Nephron progenitor cell (in vitro differentiated cells): Measurements from ENCODE around the gene NLRC3.

Experiments used
- DNase-seq: peaks from one replicate; pipeline ENCODE4 v3.0.0; 2021
- H3K27ac Mint-ChIP-seq: 2 replicates; pipeline ENCODE4 v1.8.0; 2021; ENCODE audit warnings: mild to moderate bottlenecking, moderate library complexity, mixed read lengths
- H3K27me3 Mint-ChIP-seq: 2 replicates; pipeline ENCODE4 v1.8.0; 2021; ENCODE audit warnings: mild to moderate bottlenecking, low read depth, mixed read lengths; ENCODE audit not compliant: poor library complexity
- H3K36me3 Mint-ChIP-seq: 2 replicates; pipeline ENCODE4 v1.8.0; 2021; ENCODE audit warnings: low read depth, mixed read lengths
- H3K4me1 Mint-ChIP-seq: 2 replicates; pipeline ENCODE4 v1.8.0; 2021; ENCODE audit warnings: mixed read lengths
- H3K4me3 Mint-ChIP-seq: 2 replicates; pipeline ENCODE4 v1.8.0; 2021; ENCODE audit warnings: mild to moderate bottlenecking, moderate library complexity, mixed read lengths
- H3K9me3 Mint-ChIP-seq: 2 replicates; pipeline ENCODE4 v1.8.0; 2021; ENCODE audit warnings: mild to moderate bottlenecking, moderate library complexity, mixed read lengths
- CTCF ChIP-seq: fragments of 200-600 bp; sonication (generic); IDR thresholded peaks from 2 replicates; pipeline ENCODE4 v1.5.0; 2021; ENCODE audit warnings: antibody characterized with exemption

NLRC3 gene

DNA sequence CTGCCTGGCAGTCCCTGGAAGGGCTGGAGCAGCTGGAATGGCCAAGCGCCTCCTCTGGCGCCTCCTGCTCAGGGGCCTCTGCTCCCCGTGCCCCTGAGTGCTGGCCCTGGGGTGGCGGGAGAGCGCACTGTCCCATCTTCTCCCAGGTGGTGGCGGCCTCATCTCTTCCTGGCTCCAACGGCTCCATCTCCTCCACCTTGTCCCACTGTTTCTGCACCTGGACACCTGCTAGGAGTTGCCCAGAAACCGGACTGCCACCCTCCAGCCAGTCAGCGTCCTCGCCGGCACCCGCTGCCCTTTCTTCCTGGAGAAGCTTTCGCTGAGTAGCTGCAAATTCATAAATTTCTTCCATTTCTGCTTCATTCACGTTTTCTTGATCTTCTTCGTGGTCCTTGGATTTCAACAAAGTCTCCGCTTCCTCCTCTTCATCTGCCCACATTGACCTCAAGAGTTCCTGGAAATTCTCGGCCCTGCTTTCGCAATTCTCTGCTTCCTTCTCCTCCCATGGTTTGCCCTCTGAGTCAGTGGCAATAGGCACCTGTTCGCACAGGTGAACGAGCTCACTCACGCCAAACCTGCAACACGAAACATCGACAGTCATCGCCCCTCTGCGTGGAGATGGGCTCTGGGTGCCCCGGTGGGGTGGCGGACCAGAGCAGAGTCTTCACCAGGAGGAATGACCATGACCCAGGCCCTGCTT, 13.7 kb upstream of the NLRC3 start:
- TF ChIP-seq CTCF: no peak

DNA sequence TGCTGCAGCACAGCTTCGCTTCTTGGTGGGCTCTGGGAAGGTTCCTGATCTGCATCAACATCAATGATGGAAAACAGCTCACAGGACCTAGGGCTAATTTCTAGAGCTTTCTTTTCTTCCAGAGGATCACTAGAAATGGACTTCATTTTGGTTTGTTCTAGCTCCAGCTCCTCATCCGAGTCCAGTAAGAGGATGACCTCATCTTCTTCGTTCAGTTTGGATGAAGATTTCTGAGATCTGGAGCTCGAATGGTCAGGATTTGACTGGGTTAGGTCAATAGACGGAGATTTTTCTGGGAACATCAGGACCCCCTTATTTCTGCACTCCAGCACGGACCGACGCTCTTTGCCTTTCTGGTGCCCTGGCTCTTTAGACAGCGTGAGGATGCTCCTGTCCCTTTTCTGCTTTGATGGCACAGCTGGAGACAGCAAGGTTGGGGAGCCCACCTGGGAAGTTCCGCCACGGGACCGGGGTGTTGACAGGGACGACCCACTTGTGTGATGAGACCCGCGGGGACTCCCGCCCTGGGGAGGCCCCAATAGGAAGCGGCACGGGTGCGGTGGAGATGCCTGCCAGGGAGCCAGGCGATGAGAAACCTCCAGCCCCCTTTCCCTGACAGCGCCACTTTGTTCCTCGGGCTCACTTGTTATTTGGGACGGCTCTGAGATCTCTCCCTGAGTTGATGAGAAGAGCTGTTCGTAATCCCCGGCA, 12.9 kb upstream of the NLRC3 start:
- Mint-ChIP-seq H3K4me3 (no peak overlapping the region), H3K27ac (no peak overlapping the region), H3K9me3 (no peaks in the 10 kb centered on the region), H3K36me3 (peaks cover 54% of the 10 kb centered on the region), H3K4me1 (peaks cover 10% of the 10 kb centered on the region), H3K27me3 (no peaks in the 10 kb centered on the region)
- no peak for DNase-seq
- no peak for TF ChIP-seq CTCF

More for the DNA sequence above, 13.7 kb upstream of the NLRC3 start:
- DNase-seq: no peak
- peaks cover 10% of the 10 kb centered on the region for H3K4me1 Mint-ChIP-seq
- peaks cover 58% of the 10 kb centered on the region for H3K36me3 Mint-ChIP-seq
- H3K27me3 Mint-ChIP-seq: no peaks in the 10 kb centered on the region
- no peaks in the 10 kb centered on the region for H3K9me3 Mint-ChIP-seq
- H3K4me3 Mint-ChIP-seq: no peak overlapping the region
- H3K27ac Mint-ChIP-seq: no peak overlapping the region

- Mint-ChIP-seq H3K4me1 (peaks cover 10% of the 10 kb centered on the region), H3K9me3 (no peaks in the 10 kb centered on the region), H3K4me3 (no peak overlapping the region), H3K27me3 (no peaks in the 10 kb centered on the region), H3K36me3 (peaks cover 58% of the 10 kb centered on the region), H3K27ac (no peak overlapping the region)
- no peak for DNase-seq
- TF ChIP-seq CTCF: no peak
These were observed 12.3 kb upstream of the NLRC3 start for GRCh38 chr16:3589441-3589921.

DNA sequence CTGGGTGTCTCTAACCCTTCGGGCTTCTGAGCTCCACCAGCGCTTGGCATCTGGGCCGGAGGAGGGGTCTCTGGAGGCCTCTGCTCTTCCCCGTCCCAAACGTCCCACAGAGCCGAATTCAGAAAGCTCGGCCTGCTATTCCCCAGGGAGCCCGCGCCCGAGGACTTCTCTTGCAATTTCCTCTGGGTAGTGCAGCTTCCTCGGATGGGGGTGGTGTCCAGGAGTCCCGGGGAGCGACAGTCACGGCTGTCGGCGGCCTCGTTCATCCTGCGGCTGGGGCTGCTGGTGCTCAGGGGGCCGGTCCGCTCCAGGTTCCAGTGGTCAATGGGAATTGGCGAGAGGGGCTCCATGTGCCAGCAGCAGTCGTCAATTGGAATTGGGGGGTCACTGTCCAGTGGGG, 11.8 kb upstream of the NLRC3 start:
- Mint-ChIP-seq H3K4me3 (no peak overlapping the region), H3K4me1 (peaks cover 10% of the 10 kb centered on the region), H3K27me3 (no peaks in the 10 kb centered on the region)

GRCh38 chr16:3587547-3588110, 10.4 kb upstream of the NLRC3 start:
- peaks cover 63% of the 10 kb centered on the region for H3K36me3 Mint-ChIP-seq
- no peak overlapping the region for H3K4me3 Mint-ChIP-seq
- no peaks in the 10 kb centered on the region for H3K27me3 Mint-ChIP-seq
- no peak for DNase-seq
- no peaks in the 10 kb centered on the region for H3K9me3 Mint-ChIP-seq
- H3K27ac Mint-ChIP-seq: no peak overlapping the region
- peaks cover 10% of the 10 kb centered on the region for H3K4me1 Mint-ChIP-seq
- no peak for TF ChIP-seq CTCF

More for the DNA sequence above, 11.8 kb upstream of the NLRC3 start:
- no peaks in the 10 kb centered on the region for H3K9me3 Mint-ChIP-seq
- no peak for TF ChIP-seq CTCF
- H3K36me3 Mint-ChIP-seq: peaks cover 60% of the 10 kb centered on the region
- DNase-seq: no peak
- H3K27ac Mint-ChIP-seq: no peak overlapping the region
